Measurements from ENCODE around the gene VWA7.

VWA7 gene

DNA sequence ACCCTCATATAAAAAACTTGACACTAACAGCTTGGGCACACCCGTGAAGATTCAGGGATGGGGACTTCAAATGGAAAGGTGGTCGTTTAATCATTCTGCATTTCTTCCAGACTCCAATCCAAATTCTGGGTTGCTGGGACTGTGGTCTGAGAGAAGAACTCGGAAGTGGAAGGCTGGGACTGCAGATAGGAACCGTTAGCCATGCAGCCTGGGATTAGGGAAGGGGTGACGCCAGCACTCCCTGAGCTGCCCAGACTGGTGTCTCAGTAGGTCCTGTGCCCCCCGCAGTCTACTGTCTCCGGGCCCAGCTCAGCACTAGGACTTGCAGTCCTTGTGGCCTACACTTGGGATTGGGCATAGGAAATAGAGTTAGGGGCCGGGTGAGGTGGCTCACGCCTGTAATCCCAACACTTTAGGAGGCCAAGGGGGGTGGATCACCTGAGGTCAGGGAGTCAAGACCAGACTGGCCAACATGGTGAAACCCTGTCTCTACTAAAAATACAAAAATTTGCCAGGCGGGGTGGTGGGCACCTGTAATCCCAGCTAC lies 40.3 kb downstream of the VWA7 start:
- no peak for DNase-seq
- TF ChIP-seq, protein P1, sequence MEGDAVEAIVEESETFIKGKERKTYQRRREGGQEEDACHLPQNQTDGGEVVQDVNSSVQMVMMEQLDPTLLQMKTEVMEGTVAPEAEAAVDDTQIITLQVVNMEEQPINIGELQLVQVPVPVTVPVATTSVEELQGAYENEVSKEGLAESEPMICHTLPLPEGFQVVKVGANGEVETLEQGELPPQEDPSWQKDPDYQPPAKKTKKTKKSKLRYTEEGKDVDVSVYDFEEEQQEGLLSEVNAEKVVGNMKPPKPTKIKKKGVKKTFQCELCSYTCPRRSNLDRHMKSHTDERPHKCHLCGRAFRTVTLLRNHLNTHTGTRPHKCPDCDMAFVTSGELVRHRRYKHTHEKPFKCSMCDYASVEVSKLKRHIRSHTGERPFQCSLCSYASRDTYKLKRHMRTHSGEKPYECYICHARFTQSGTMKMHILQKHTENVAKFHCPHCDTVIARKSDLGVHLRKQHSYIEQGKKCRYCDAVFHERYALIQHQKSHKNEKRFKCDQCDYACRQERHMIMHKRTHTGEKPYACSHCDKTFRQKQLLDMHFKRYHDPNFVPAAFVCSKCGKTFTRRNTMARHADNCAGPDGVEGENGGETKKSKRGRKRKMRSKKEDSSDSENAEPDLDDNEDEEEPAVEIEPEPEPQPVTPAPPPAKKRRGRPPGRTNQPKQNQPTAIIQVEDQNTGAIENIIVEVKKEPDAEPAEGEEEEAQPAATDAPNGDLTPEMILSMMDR (IDR thresholded peaks at IDR 0.05; ENCODE audit: low read depth, low read length, missing control alignments): no peak
- H3K27ac ChIP-seq: peak overlapping the region; percentile 81

DNA sequence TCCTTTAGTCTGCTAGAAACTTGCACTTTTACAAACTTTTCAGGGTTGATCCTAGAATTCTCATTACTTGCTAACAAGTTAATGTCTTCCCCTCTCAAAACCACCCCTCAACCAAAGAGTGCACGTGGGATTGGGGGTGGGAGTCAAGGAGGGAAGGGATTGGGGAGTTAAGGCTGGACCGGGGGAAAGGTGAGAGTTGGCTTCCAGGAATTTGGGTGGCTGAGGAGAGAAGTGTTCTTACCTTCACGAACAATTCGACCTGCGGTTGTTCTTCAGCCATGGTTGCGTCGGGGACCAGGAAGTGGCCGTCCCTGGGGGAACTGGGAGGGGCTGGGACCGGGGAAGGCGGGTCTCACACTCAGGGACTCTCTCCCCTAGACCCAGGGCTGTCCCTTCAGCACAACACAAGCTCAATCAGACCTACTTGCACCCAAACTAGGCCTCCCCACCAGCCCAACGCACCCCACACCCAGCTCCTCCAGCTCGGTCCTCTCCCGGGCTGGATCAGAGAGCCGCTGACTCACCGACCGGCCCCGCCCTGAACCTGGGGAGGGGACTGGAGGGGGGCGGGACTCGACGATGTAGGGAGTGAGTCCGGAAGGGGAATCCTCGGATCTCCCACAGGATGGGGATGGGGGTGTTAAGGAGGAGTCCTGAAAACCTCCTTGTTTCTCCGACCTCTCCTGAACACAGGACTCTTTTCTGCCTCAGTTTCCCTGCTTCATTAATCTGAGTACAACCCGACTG lies 40.9 kb downstream of the VWA7 start, which contains the start of gene CLIC1:
TSS of gene CLIC1 (minus strand) at position 510 of the 747 bp plus-strand sequence. CDS start at position 280, 230 bp downstream.
- H3K36me3 ChIP-seq (replicated peaks): peaks cover 33% of the 10 kb centered on the region
- in situ Hi-C loops (cut with HindIII; ENCODE audit: low pct_ligation_motif_present, low sequenced_read_pairs): no loop called here

More for the DNA sequence above, 40.3 kb downstream of the VWA7 start:
- in situ Hi-C loops (cut with HindIII; ENCODE audit: low pct_ligation_motif_present, low sequenced_read_pairs): no loop called here
- H3K27me3 ChIP-seq (replicated peaks): no peaks in the 10 kb centered on the region
- H3K36me3 ChIP-seq (replicated peaks): peaks cover 26% of the 10 kb centered on the region
- H3K4me3 ChIP-seq (ENCODE audit: low read depth, low read length): peak overlapping the region; percentile 96

DNA sequence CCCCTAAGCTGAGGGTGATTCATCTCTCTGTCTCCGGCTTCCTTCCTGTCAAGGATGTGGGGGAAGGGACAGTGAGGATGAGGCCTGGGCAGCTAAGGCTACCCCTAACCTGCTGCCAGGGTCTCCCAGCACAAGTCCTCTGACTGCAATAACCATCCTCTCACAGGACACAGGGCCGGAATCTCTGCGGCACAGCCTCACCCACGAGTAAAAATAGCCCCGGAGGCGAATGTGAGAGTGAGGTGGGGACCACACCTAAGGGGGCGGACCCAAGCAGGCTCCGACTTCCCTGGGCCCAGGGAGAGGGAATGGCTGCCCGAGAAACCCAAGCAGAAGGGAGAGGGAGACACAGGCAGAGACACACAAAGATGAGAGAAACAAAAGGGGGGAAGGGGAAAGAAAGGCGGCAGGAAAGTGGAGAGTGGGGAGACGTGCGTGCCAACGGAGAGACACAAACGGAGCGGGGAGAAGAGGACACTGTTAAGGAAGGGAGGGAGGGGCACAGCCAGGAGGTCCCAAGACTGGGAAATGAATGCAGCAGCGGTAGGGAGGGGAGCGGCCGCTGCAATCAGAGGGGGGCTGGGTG lies 42.2 kb downstream of the VWA7 start:
- H3K27ac ChIP-seq: peak overlapping the region; percentile 81
- peak overlapping the region; percentile 96 for H3K4me3 ChIP-seq (ENCODE audit: low read depth, low read length)
- in situ Hi-C loops (cut with HindIII; ENCODE audit: low pct_ligation_motif_present, low sequenced_read_pairs): no loop called here
- peaks cover 39% of the 10 kb centered on the region for H3K36me3 ChIP-seq (replicated peaks)
- peak; percentile 50 for DNase-seq
- TF ChIP-seq, protein P1 (IDR thresholded peaks at IDR 0.05; ENCODE audit: low read depth, low read length, missing control alignments): no peak
- H3K27me3 ChIP-seq (replicated peaks): no peaks in the 10 kb centered on the region

More for the DNA sequence above, 40.9 kb downstream of the VWA7 start, which contains the start of gene CLIC1:
- H3K27ac ChIP-seq: peak within 1 kb of the TSS; percentile 81
- peak within 1 kb of the TSS; percentile 96 for H3K4me3 ChIP-seq (ENCODE audit: low read depth, low read length)
- H3K27me3 ChIP-seq (replicated peaks): no peaks in the 10 kb centered on the region
- TF ChIP-seq, protein P1 (IDR thresholded peaks at IDR 0.05; ENCODE audit: low read depth, low read length, missing control alignments): no peak
- DNase-seq: peak; percentile 78

DNA sequence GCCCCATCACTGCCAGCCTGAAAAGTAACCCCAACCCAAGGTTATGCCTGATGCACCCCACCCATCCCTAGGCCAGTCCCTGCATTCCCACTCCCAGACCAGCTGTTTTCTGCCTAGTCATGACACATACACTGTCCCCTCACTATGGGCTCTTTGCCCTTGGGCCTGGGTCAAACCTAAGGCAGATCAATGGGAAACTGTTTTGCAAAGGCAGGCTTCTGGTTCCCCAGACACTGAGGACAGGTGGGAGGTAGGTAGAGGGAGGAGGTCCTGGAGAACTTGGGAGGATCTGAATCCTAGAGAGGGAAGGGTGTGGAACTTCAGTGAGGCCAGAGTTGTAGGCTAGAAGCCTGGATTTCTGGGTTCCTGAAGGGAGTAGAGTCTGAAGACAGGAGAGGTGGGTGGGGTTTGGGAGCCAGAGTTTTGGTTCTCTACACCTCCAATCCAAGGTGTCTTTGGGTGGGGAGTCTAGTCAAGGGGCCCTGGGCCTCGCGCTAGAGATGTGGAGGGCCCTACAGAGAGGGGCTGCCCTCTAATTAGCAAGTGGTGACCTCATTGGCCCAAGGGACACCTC lies 42.8 kb downstream of the VWA7 start:
- TF ChIP-seq, protein P1 (IDR thresholded peaks at IDR 0.05; ENCODE audit: low read depth, low read length, missing control alignments): no peak
- H3K36me3 ChIP-seq (replicated peaks): peaks cover 39% of the 10 kb centered on the region
- peak overlapping the region; percentile 81 for H3K27ac ChIP-seq
- no peak for DNase-seq
- no peaks in the 10 kb centered on the region for H3K27me3 ChIP-seq (replicated peaks)
- in situ Hi-C loops (cut with HindIII; ENCODE audit: low pct_ligation_motif_present, low sequenced_read_pairs): no loop called here
- peak overlapping the region; percentile 96 for H3K4me3 ChIP-seq (ENCODE audit: low read depth, low read length)

DNA sequence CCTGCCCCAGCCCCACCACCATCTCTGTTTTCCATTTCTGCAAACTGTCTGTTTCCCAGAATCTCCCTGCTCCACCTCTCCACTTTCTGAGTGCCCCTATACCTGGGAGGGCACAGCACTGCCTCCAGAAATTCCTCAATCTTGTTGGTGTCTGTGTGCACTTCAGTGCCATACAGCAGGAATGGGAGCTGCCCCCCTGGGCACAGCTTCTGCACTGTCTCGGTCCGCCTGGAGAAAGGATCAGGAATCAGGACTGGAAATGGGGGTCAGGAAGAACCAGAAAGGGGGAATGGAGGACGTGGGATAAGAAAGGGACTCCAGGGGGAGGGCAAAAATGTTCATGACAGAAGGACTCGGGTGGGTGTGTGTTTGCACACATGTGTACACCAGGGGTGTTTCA lies 43.4 kb downstream of the VWA7 start:
- Histone ChIP-seq H3K36me3 (replicated peaks) (peaks cover 39% of the 10 kb centered on the region), H3K27me3 (replicated peaks) (no peaks in the 10 kb centered on the region), H3K4me3 (ENCODE audit: low read depth, low read length) (peak overlapping the region; percentile 96), H3K27ac (no peak overlapping the region)
- TF ChIP-seq, protein P1 (IDR thresholded peaks at IDR 0.05; ENCODE audit: low read depth, low read length, missing control alignments): no peak
- in situ Hi-C loops (cut with HindIII; ENCODE audit: low pct_ligation_motif_present, low sequenced_read_pairs): no loop called here
- no peak for DNase-seq

Measured in brain microvascular endothelial cell (primary cell).